Stimulated activated CD4-positive, alpha-beta T cell treated with anti-CD3 and anti-CD28 coated beads, Interleukin-2, amount 100 ng/mL, for 48 hours (primary cell): Measurements from ENCODE around the gene GFER.
"Not testable (repeated sequence)": the region's sequence is repeated elsewhere in the genome, so short reads cannot be mapped to it uniquely, and the experiment has no call there.

Experiments
- DNase-seq, 2 donors: peaks; one replicate each; pipeline ENCODE4 v3.0.0-alpha.2; 2020

The GFER gene

GRCh38 chr16:2008631-2009163 lies 24.7 kb downstream of the GFER start:
- DNase-seq = no peak

- DNase-seq = no peak
Measured at GRCh38 chr16:2009164-2009711, 25.2 kb downstream of the GFER start.

- DNase-seq = peak; percentile 69 to 73
Measured at GRCh38 chr16:2009791-2010510, 26.0 kb downstream of the GFER start, which contains the start of gene ZNF598. ZNF598 (minus strand) TSS chr16:2009821.

GRCh38 chr16:2011726-2012125 lies 27.7 kb downstream of the GFER start:
- not testable (repeated sequence) for DNase-seq

GRCh38 chr16:2013527-2013926 lies 29.5 kb downstream of the GFER start:
- DNase-seq = no peak

- no peak for DNase-seq
Measured at GRCh38 chr16:2015117-2015946, 31.3 kb downstream of the GFER start.

- no peak for DNase-seq
Measured at GRCh38 chr16:2015947-2016208, 31.9 kb downstream of the GFER start.

GRCh38 chr16:2016407-2016922 lies 32.5 kb downstream of the GFER start:
- DNase-seq = no peak

GRCh38 chr16:2019518-2019920 lies 35.5 kb downstream of the GFER start, which contains the start of gene NPW:
NPW (plus strand) TSS chr16:2019785.
- no peak for DNase-seq

GRCh38 chr16:2019921-2020831 lies 36.2 kb downstream of the GFER start:
- DNase-seq = no peak

GRCh38 chr16:2022723-2023091 lies 38.7 kb downstream of the GFER start:
- DNase-seq = no peak

- DNase-seq = peak; percentile 99 to 100
Measured at GRCh38 chr16:2023092-2024031, 39.4 kb downstream of the GFER start.

GRCh38 chr16:2024032-2024420 lies 40.0 kb downstream of the GFER start:
- no peak for DNase-seq

GRCh38 chr16:2025251-2025650 lies 41.3 kb downstream of the GFER start:
- DNase-seq = no peak

GRCh38 chr16:2025878-2026460 lies 42.0 kb downstream of the GFER start:
- no peak for DNase-seq

GRCh38 chr16:2026461-2027023 lies 42.5 kb downstream of the GFER start, which contains the start of gene NHERF2:
NHERF2 (plus strand) TSS chr16:2026902; CDS start chr16:2027006, 104 bp downstream.
- no peak for DNase-seq

GRCh38 chr16:2027024-2028010 lies 43.3 kb downstream of the GFER start:
- DNase-seq = no peak

- DNase-seq = no peak
Measured at GRCh38 chr16:2028146-2028545, 44.2 kb downstream of the GFER start.

GRCh38 chr16:2028620-2029220 lies 44.7 kb downstream of the GFER start:
- DNase-seq = no peak
